HepG2 (cell line): Measurements from ENCODE around the gene HIPK2. TPM values are rescaled to one million over a fixed set of nuclear protein-coding genes. Genes with fewer than 3 reads are reported as not detected.

ENCODE experiments used
- ARNTL ChIP-seq: sonication (generic); formaldehyde crosslinking; IDR thresholded peaks from 2 replicates; pipeline ENCODE4 v1.4.0; 2020; ENCODE audit warnings: mild to moderate bottlenecking, missing genetic modification reagents
- CAMTA2 ChIP-seq: sonication (generic); formaldehyde crosslinking; IDR thresholded peaks from 2 replicates; pipeline ENCODE4 v1.4.0; 2020; ENCODE audit warnings: mild to moderate bottlenecking, missing genetic modification reagents, borderline replicate concordance
- IKZF1 ChIP-seq: fragments of 450-650 bp; IDR thresholded peaks from 2 replicates; pipeline ENCODE4 v1.7.1; 2016
- MAFG ChIP-seq: sonication (generic); formaldehyde crosslinking; IDR thresholded peaks from 2 replicates; pipeline ENCODE4 v1.5.1; 2020; ENCODE audit warnings: mild to moderate bottlenecking, missing genetic modification reagents
- MAZ ChIP-seq, 2 experiments: sonication (generic) in 1 of 2; formaldehyde crosslinking in 1 of 2; IDR thresholded peaks; 2 replicates each; pipeline versions ENCODE4 v1.5.0 to v1.6.1; 2012 to 2020; ENCODE audit warnings: low read depth in 2 of 2, mild to moderate bottlenecking in 2 of 2, borderline replicate concordance in 1 of 2, improper control_type of control experiment in 1 of 2, low read length in 1 of 2, missing genetic modification reagents in 1 of 2, moderate library complexity in 1 of 2
- MXI1 ChIP-seq: IDR thresholded peaks from 3 replicates; pipeline ENCODE4 v1.6.1; 2012; ENCODE audit warnings: low read depth, low read length, inconsistent platforms, borderline replicate concordance
- NAIF1 ChIP-seq: sonication (generic); formaldehyde crosslinking; IDR thresholded peaks from 2 replicates; pipeline ENCODE4 v1.5.0; 2020; ENCODE audit warnings: mild to moderate bottlenecking, missing genetic modification reagents, borderline replicate concordance
- NR2F1 ChIP-seq, 2 experiments: fragments of 450-650 bp in 1 of 2; formaldehyde crosslinking in 1 of 2; IDR thresholded peaks; 2 replicates each; pipeline versions ENCODE4 v1.5.0 to v1.6.1; 2016 to 2020; ENCODE audit warnings: mild to moderate bottlenecking in 1 of 2, missing compliant biosample characterization in 1 of 2, missing genetic modification reagents in 1 of 2, moderate library complexity in 1 of 2
- NR2F6 ChIP-seq, 2 experiments: IDR thresholded peaks; 2 replicates each; pipeline ENCODE4 v1.6.1; 2016; ENCODE audit warnings: antibody characterized with exemption in 1 of 2, mild to moderate bottlenecking in 1 of 2
- PHF5A ChIP-seq: IDR thresholded peaks from one replicate; pipeline ENCODE4 v1.6.1; 2018; ENCODE audit warnings: low read depth, missing genetic modification reagents; ENCODE audit not compliant: unreplicated experiment
- POGZ ChIP-seq: sonication (generic); formaldehyde crosslinking; IDR thresholded peaks from 2 replicates; pipeline ENCODE4 v1.4.0; 2020; ENCODE audit warnings: mild to moderate bottlenecking, missing genetic modification reagents
- RBAK ChIP-seq: sonication (generic); formaldehyde crosslinking; IDR thresholded peaks from 2 replicates; pipeline ENCODE4 v1.5.1; 2020; ENCODE audit warnings: mild to moderate bottlenecking, missing genetic modification reagents
- RBFOX2 ChIP-seq: fragments of 200-400 bp; formaldehyde crosslinking; IDR thresholded peaks from 2 replicates; pipeline ENCODE4 v1.6.1; 2017; ENCODE audit warnings: low read depth, mild to moderate bottlenecking, low read length
- RNF2 ChIP-seq: fragments of 450-650 bp; conservative IDR thresholded peaks from 2 replicates; pipeline ENCODE4 v1.6.1; 2016; ENCODE audit warnings: low read depth
- RXRA ChIP-seq: sonication (generic); formaldehyde crosslinking; IDR thresholded peaks from 2 replicates; pipeline ENCODE4 v1.5.1; 2020; ENCODE audit warnings: missing genetic modification reagents
- RXRB ChIP-seq: IDR thresholded peaks from 2 replicates; pipeline ENCODE4 v1.6.1; 2016; ENCODE audit warnings: borderline replicate concordance, missing genetic modification reagents, missing compliant biosample characterization
- SOX13 ChIP-seq, 3 experiments: fragments of 450-650 bp in 1 of 3; sonication (generic) in 1 of 3; formaldehyde crosslinking in 1 of 3; IDR thresholded peaks in 2 of 3; conservative IDR thresholded peaks in 1 of 3; 2 replicates each; pipeline versions ENCODE4 v1.5.0 to v1.6.1; 2016 to 2020; ENCODE audit warnings: antibody characterized with exemption in 1 of 3, mild to moderate bottlenecking in 1 of 3, missing compliant biosample characterization in 1 of 3, missing genetic modification reagents in 1 of 3, moderate library complexity in 1 of 3
- SP4 ChIP-seq: sonication (generic); formaldehyde crosslinking; IDR thresholded peaks from 2 replicates; pipeline ENCODE4 v1.8.1; 2023; ENCODE audit warnings: mild to moderate bottlenecking, missing genetic modification reagents
- SRSF9 ChIP-seq: fragments of 200-400 bp; formaldehyde crosslinking; IDR thresholded peaks from 2 replicates; pipeline ENCODE4 v1.6.1; 2018; ENCODE audit warnings: borderline replicate concordance, mild to moderate bottlenecking, low read depth, low read length; ENCODE audit not compliant: insufficient read depth, poor library complexity, severe bottlenecking
- ZNF33B ChIP-seq: sonication (generic); formaldehyde crosslinking; IDR thresholded peaks from 2 replicates; pipeline ENCODE4 v1.5.1; 2020; ENCODE audit warnings: mild to moderate bottlenecking, missing genetic modification reagents
- ZNF614 ChIP-seq: IDR thresholded peaks from 2 replicates; pipeline ENCODE4 v1.6.1; 2018; ENCODE audit warnings: missing biosample characterization, missing genetic modification reagents, inconsistent platforms, borderline replicate concordance
- ZNF660 ChIP-seq: sonication (generic); formaldehyde crosslinking; IDR thresholded peaks from 2 replicates; pipeline ENCODE4 v1.5.1; 2020; ENCODE audit warnings: mild to moderate bottlenecking, low read depth, missing genetic modification reagents, borderline replicate concordance
- ZNF713 ChIP-seq: sonication (generic); formaldehyde crosslinking; IDR thresholded peaks from 2 replicates; pipeline ENCODE4 v1.4.0; 2020; ENCODE audit warnings: mild to moderate bottlenecking, missing genetic modification reagents
- ZNF768 ChIP-seq: sonication (generic); formaldehyde crosslinking; IDR thresholded peaks from 2 replicates; pipeline ENCODE4 v1.4.0; 2020; ENCODE audit warnings: missing genetic modification reagents
- ZNF788 ChIP-seq: sonication (generic); formaldehyde crosslinking; IDR thresholded peaks from 2 replicates; pipeline ENCODE4 v1.5.0; 2020; ENCODE audit warnings: mild to moderate bottlenecking, missing genetic modification reagents, borderline replicate concordance
- ZSCAN29 ChIP-seq: sonication (generic); formaldehyde crosslinking; conservative IDR thresholded peaks from 2 replicates; pipeline ENCODE4 v1.4.0; 2020; ENCODE audit warnings: mild to moderate bottlenecking, missing genetic modification reagents
- ZSCAN31 ChIP-seq: sonication (generic); formaldehyde crosslinking; IDR thresholded peaks from 2 replicates; pipeline ENCODE4 v1.5.0; 2020; ENCODE audit warnings: low read depth, mild to moderate bottlenecking, missing genetic modification reagents
- polyA plus RNA-seq, 8 experiments: library from polyadenylated mRNA; depleted of rRNA in 3 of 8; stranded (reverse) in 7 of 8; unstranded in 1 of 8; fragments of >200 nt; fragmentation: Illumina TruSeq in 4 of 8; extraction: Trizol in 4 of 8; gene quantifications; 2 replicates each; pipeline versions ENCODE4 v1.2.1 to v1.2.3, GENCODE V29; 2011 to 2016; ENCODE audit warnings: low read depth in 4 of 8, missing spikeins in 1 of 8, mixed read lengths in 1 of 8; ENCODE audit not compliant: insufficient read depth in 1 of 8
- total RNA-seq, 5 experiments: library from RNA; depleted of rRNA; stranded (reverse); fragments of >200 nt; fragmentation: Illumina TruSeq; extraction: Trizol; gene quantifications; 2 replicates each; pipeline ENCODE4 v1.2.3, GENCODE V29; 2016; ENCODE audit warnings: low read depth in 1 of 5
- TF ChIP-seq, protein P1 (sequence below): sonication (generic); formaldehyde crosslinking; IDR thresholded peaks from 2 replicates; pipeline ENCODE4 v1.4.0; 2020; ENCODE audit warnings: mild to moderate bottlenecking, missing genetic modification reagents, borderline replicate concordance

Gene HIPK2
- total and polyA plus RNA-seq, 2 of the 13 experiments (the other 11 are each of a cell fraction or from before 2014, with no cell fraction given): 14.4 to 20.2 TPM

DNA sequence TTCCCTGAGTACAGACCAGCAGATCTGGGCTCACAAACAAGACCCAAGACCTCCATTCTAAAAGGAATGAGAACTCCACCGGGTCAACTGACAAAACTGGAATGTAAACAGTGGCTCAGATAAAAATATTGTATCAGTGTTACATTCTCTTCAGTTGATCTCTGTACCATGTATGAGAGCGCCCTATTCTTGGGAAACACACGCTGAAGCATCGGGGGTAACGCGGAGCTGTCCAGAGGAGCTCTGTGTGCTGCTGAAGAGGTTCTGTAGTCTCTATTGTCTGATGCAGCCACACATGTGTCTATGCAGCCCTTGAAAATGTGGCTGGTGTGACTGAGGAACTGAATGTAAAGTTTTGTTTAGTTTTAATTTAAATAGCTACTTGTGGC is 39.7 kb downstream of the HIPK2 start (continued):
- no peak for TF ChIP-seq MAFG (CRISPR knock-in tag)
- no peak for TF ChIP-seq POGZ (CRISPR knock-in tag)
- no peak for TF ChIP-seq ZNF660 (CRISPR knock-in tag)
- TF ChIP-seq SRSF9: no peak
- no peak for TF ChIP-seq SP4 (CRISPR knock-in tag)
- TF ChIP-seq ZNF33B (CRISPR knock-in tag): no peak
- TF ChIP-seq RBAK (CRISPR knock-in tag): no peak
- no peak for TF ChIP-seq MAZ (IDR thresholded peaks at IDR 0.05; ENCODE audit: borderline replicate concordance, low read depth, low read length)
- no peak for TF ChIP-seq MAZ (CRISPR knock-in tag; IDR thresholded peaks at IDR 0.05; ENCODE audit: low read depth)
- peak; percentile 91 for TF ChIP-seq ZSCAN29 (CRISPR knock-in tag)
- TF ChIP-seq PHF5A: no peak
- no peak for TF ChIP-seq RNF2
- TF ChIP-seq, protein P1, sequence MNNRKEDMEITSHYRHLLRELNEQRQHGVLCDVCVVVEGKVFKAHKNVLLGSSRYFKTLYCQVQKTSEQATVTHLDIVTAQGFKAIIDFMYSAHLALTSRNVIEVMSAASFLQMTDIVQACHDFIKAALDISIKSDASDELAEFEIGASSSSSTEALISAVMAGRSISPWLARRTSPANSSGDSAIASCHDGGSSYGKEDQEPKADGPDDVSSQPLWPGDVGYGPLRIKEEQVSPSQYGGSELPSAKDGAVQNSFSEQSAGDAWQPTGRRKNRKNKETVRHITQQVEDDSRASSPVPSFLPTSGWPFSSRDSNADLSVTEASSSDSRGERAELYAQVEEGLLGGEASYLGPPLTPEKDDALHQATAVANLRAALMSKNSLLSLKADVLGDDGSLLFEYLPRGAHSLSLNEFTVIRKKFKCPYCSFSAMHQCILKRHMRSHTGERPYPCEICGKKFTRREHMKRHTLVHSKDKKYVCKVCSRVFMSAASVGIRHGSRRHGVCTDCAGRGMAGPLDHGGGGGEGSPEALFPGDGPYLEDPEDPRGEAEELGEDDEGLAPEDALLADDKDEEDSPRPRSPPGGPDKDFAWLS (CRISPR knock-in tag): no peak
- TF ChIP-seq IKZF1: no peak
- TF ChIP-seq NR2F1 (CRISPR knock-in tag; IDR thresholded peaks at IDR 0.05): no peak
- TF ChIP-seq ZNF768 (CRISPR knock-in tag): no peak
- TF ChIP-seq CAMTA2 (CRISPR knock-in tag): no peak
- TF ChIP-seq RBFOX2: no peak
- no peak; the same call in 1 of the 2 replicates for TF ChIP-seq NR2F6 (IDR thresholded peaks at IDR 0.05)
- TF ChIP-seq NR2F6 (CRISPR knock-in tag; IDR thresholded peaks at IDR 0.05): peak; percentile 27; the same call in 1 of the 2 replicates
- TF ChIP-seq ZSCAN31: 0 out of 2 replicates have a peak, but pooled peaks have one; percentile 50
- 0 out of 2 replicates have a peak, but pooled peaks have one; percentile 21 for TF ChIP-seq RXRB (CRISPR knock-in tag)
- no peak for TF ChIP-seq ARNTL
- no peak for TF ChIP-seq NAIF1 (CRISPR knock-in tag)
- TF ChIP-seq ZNF788: 0 out of 2 replicates have a peak, but pooled peaks have one; percentile 29
- no peak for TF ChIP-seq SOX13 (IDR thresholded peaks at IDR 0.05)
- peak in 1 of 2 experiments; percentile 59; a peak in 2 of 4 replicates for TF ChIP-seq SOX13 (CRISPR knock-in tag; conservative IDR thresholded peaks at IDR 0.05 in 1 of 2, IDR thresholded peaks at IDR 0.05 in 1 of 2)
- no peak for TF ChIP-seq ZNF713 (CRISPR knock-in tag)
- TF ChIP-seq RXRA (CRISPR knock-in tag): no peak
- TF ChIP-seq MXI1: no peak; the same call in 2 of the 3 replicates
- 0 out of 2 replicates have a peak, but pooled peaks have one; percentile 23 for TF ChIP-seq ZNF614
